HG03108 (cell line): ENCODE measurements around the gene TEX19.

Source experiments
- ATAC-seq: cut with Tn5 transposase; IDR thresholded peaks from one replicate; pipeline ENCODE4 v1.9.1; 2021; ENCODE audit warnings: moderate library complexity; ENCODE audit not compliant: unreplicated experiment

TEX19 gene, protein sequence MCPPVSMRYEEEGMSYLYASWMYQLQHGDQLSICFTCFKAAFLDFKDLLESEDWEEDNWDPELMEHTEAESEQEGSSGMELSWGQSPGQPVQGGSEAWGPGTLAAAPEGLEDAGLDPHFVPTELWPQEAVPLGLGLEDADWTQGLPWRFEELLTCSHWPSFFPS

DNA sequence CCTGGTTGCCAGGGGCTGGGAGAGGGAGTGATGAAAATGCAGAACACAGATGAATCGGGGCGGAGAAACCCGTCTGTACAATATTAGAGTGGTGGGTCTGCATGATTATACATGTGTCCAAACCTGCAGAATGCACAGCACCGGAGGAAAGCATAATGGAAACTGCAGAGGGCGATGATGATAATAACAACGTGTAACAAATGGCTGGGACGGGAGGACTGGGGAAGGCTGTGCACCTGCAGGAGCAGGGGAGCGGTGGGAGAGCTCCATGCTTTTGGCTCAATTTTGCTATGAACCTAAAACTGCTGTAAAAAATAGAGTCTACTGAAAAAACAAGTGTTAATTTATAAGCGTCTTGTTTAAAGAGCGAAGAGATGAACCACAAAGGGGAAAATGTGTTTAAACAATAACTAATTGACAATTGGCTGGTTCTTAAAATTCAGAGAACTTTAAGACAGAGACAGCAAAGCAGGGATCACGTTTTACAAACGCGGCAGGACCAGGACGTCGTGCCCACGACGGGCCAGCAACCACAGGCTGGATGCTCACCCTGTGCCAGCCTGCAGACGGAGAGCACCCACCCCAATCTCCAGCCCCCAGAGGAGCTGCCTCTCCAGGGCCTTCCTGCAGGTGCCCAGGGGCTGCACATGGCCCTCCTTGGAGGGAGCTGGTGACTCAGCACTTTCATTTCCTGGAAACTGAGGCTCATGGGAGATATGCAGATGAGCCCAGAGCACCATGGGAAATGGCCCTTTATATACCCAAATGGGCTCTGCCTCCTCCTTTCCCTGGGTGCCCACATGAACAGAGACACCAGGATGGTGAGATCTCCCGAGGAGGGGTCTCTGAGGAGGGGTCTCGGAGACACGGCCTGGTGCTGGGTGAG, at the start of gene TEX19:
Gene TEX19 (plus strand): TSS at position 783 of the 886 bp plus-strand sequence. CDS start 2,904 bp downstream, outside the sequence.
- no peak for ATAC-seq

DNA sequence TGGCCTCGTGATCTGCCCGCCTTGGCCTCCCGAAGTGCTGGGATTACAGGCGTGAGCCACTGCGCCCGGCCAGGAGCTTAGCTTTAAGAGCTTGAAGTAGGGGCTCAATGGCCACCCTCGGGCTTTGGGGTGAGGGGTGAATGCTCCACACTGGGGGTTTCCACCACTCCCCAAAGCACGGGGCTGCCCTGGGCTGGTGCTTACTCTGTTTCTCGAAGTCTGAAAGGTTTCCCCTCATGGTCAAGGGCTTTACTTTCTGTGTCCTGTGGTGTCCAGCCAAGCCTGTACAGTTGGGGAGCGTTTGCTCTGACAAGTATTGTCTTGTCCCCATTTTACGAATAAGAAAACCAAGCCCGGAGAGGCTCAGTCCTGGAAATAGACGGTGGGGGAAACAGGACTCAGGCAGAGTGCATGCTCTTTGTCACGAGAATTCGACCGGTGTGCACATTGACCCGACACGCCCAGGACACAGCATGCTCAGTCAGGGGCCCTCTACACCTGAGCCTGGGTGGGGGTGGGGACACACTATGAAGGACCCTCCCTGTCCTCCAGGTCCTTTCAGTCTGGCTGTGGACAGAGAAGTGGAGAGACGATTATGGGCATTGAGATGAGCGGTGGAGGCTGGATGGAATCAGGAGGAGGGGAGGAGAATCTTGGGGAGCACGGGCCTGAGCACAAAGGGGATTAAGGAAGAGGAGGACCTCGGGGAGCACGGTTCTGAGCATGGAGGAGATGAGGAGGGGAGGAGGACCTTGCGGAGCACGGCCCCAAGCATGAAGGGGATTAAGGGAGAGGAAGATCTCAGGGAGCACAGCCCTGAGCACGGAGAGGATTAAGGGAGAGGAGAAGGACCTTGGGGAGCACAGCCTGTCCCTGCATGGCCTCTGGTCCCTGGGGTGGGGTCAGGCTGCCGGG, 49.1 kb upstream of the TEX19 start:
- ATAC-seq, result no peak

DNA sequence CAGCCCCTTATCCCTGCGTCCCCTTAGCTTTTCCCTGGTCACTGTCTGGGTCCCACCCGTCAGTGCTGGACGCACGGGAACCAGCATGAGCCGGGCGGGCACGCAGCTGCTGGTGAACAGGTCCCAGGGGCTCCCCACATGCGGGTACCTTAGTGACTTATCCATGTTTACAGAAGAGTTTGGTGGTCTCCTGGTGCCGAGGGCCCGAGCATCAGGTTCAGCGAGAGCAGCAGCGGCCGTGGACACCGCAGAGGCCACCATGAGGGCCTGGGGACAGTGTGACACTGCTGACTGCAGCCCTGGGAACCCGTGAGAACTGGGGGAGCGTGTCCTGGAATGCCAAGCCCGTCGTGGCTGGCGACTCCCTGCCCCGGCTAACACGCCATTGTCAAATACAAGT, 48.2 kb upstream of the TEX19 start:
- no peak for ATAC-seq

DNA sequence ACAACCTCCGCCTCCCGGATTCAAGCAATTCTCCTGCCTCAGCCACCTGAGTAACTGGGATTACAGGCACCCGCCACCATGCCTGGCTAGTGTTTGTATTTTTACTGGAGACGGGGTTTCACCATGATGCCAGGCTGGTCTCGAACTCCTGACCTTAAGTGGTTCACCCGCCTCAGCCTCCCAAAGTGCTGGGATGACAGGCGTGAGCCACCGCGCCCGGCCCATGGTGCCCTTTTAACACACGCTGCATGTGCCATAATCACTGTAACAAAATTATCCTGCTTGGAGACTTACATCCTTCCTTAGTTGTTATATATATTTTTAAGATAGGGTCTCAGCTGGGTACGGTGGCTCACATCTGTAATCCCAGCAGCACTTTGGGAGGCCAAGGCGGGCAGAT, 47.1 kb upstream of the TEX19 start:
- ATAC-seq, result no peak

DNA sequence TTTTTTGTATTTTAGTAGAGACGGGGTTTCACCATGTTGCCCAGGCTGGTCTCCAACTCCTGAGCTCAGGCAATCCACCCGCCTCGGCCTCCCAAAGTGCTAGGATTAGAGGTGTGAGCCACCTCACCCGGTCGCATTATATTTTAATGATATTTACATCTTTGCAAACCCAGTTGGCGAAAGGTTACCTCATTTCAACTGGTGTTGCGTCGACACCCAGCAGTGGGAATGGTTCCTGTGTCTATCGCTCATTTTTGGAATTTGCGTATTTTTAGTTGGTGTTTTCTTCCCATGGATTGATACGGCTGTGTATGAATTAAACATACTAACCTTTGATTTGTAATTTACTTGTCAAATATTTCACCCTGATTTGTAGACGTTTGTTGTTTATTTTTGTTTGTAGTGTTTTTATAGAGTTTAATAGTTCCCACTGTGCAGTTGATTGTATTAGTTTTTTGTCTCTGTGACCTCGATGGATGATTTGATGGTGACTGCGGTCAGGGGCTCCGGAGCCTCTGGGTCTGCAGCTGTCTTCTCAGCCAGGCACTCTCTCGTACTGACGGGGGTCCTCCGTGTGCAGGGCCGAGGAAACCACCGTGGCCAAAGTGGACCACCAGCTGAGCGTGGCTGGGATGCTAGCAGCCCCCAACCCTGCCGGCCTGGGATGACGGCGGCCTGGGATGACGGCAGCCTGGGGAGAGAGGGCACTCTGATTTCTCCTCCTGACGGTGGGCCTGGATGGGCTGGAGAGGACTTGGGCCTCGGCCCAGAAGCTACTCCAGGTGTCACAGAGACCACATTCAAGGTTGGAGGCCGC, 45.6 kb upstream of the TEX19 start:
- no peak for ATAC-seq

DNA sequence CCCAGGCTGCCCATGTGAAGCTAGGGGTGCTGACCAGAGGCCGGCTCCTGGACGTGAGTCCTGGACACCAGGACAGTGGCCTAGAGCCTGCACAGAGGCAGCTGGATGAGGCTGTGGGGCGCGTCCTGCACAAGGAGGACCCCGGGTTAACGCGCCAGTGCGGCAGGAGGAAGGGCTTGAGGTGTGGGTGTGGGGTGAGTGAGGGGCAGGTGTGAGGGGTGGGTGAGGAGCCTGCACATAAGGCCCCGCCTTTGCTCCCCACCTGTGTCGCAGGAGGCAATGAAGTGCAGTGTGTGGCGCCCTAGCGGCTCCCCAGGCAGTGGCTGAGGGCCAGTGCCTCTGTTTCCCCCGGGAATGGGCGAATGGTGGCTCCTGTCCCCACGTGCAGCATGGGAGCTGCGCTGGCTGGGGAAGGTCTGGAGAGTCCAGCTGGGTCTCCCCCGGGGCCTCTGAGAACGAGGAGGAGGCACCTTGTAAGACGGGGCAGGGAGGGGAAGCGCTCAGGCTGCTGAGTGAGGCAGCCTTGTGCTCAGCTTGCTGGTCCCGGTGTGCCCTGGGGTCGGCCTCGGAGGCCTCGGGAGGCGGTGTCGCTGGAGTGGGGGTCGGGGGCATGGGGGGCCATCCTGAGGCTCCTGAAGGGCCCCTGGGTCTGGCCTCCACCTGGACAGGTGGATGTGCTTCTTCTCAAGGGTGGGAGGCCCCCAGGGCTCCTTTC, 44.9 kb upstream of the TEX19 start:
- no peak for ATAC-seq

DNA sequence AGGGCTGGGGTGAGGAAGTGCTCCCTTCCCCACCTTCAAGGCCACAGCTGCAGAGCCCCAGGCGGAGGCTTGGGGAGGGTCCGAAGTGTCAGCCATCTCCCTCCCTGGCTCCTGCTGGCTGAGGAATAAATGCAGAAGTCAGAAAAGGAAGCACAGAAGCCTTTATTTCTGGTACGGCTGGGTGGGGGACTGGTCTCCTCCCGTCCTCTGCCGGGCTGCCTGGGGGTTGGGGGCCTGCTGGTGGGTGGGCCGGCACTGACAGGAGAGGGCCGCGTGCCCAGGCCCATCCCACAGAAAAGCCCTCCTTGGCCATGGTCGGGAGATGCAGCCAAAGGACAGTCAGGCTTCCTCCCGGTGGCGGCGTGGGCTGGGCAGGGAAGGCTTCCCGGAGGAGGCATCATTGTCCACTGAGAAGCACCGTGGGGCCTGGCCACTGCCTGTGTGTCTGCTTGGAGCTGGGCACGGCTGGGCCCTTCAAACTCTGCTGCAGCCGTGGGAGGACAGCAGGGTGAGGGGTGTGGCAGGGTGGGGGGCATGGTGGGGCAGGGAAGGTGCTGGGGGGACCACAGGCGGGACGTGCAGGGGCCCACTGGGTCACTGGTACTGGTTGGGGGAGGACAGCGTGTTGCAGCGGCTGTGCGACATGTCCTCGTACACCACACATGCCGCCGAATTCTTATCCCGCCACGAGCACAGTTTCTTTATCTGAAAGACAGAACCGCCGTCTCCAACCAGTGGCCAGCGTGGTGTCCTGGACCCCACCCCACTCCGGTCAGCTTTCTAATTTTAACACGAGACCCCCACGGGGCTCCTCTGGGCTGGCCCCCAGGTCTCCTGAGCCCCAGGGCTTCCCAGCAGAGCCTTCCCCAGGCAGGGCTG, 44.1 kb upstream of the TEX19 start:
- no peak for ATAC-seq

DNA sequence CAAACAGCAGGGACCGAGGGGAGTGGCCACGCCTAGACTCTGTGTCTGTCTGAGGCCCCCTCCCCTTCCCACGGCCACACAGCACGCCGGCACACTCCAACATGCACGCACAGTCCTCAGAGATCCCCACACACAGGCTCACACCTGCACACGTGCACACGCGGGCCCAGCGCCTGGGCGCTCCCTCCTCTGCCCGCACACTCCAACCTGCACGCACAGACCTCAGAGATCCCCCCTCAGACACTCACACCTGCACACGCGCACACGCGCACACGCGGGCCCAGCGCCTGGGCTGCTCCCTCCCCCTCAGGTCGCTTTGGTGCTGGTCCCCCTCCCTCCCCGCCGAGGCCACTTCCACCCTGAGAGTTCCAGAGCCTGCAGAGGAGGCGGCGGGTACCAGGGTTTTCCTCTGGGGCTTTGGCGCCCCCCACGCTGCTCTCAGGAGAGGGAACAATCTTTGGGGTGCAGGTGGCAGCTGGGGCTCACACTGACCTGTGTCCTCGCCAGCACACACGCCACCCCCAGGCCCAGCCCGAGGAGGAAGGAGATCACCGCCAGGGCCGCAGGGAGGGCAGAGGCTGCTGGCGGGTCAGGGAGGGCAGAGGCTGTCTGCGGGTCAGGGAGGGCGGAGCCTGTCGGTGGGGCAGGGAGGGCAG, 43.2 kb upstream of the TEX19 start:
- ATAC-seq, result no peak

DNA sequence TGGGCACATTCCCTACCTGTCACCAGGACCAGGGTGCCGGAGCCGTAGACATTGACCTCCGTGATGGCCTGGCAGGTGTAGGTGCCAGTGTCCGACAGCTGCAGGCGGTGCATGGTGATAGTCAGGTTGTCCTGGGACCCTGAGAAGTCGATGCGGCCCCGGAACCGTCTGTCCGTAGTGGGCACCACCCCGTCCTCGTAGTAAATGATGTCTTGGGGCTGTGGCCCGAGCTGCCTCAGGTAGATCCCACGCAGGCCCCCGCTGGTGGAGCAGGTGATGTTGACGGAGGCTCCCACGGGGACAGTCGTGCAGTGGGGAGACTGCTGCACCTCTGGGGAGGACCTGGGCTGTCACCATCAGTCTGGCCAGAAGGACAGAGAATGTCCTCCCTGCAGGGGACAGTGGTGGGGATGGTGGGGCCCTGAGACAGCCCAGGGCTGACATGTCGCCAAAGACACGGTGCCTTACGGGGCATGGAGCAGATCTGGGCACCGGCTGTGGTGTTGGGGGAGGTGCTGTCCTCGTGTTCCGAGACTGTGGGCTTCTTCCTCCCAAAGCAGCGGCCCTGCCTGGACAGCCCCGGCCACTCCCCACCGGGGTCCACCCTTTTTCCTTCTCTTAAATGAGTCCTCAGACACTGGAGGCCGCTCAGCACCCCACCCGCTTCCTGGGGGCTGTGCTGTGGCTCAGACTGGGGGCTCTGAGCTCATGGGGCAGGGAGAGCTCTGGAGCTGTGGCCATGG, 42.2 kb upstream of the TEX19 start:
- no peak for ATAC-seq

DNA sequence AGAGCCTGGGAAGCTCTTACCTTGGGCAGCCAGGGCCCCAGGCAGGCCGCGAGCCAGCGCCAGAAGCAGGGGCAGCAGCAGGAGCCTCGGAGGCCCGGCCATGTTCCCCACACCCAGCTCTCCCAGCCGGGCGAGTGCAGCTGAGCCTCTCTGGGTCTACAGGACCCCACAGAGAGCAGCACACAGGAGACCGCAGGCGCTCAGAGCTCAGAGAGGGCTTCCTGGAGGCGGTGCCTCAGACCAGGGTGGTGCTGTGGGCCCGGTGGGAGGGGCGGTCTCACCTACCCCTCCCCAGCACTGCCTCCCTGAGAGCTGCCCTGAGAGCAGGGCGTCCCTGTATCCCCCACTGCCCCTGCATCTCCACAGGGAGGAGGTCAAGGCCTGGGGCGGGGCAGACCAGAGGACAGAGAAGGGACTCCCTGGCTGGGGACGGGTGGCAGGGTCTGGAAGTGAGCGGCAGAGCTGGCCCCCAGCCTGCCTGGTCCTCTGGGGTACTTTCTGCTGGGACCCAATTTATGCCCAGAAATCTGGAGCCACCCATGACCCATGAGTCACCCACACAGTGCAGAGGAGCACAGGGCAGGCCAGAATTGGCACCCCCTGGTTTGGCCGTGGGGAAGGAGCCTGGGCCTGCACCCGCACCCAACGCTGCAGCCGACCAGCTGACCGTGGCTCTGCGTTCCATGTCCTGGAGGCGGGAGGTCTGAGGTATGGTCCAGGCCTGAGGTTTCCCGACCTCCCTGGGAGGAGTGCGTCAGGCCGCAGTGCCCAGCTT, 41.5 kb upstream of the TEX19 start, which contains the start of gene CD7:
Gene CD7 (minus strand): TSS at position 215 of the 775 bp plus-strand sequence. CDS start 113 bp downstream, at position 102.
- ATAC-seq, result no peak

DNA sequence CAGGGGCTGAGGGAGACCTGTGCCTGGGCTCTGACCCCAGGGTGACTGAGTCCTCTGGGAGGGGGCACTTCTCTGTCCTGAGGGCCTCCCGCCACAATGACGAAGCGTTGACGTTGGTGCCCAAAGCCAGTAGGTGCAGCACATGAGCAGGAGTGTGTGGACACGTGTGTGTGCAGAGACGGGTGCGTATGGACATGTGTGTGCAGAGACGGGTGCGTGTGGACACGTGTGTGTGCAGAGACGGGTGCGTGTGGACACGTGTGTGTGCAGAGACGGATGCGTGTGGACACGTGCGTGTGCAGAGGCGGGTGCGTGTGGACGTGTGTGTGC, 40.9 kb upstream of the TEX19 start:
- no peak for ATAC-seq

DNA sequence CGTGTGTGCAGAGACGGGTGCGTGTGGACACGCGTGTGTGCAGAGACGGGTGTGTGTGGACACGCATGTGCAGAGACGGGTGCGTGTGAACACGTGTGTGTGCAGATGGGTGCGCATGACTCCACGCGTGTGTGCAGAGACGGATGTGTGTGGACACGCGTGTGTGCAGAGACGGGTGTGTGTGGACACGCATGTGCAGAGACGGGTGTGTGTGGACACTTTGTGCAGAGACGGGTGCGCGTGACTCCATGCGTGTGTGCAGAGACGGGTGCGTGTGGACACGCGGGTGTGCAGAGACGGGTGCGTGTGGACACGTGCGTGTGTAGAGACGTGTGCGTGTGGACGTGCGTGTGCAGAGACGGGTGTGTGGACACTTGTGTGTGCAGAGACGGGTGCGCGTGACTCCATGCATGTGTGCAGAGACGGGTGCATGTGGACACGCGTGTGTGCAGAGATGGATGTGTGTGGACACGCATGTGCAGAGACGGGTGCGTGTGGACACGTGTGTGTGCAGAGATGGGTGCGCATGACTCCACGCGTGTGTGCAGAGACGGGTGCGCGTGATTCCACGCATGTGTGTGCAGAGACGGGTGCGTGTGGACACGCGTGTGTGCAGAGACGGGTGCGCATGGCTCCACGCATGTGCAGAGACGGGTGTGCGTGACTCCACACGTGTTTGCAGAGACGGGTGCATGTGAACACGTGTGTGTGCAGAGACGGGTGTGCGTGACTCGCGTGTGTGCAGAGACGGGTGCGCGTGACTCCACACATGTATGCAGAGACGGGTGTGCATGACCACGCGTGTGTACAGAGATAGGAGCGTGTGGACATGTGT, 40.1 kb upstream of the TEX19 start:
- ATAC-seq, result no peak

DNA sequence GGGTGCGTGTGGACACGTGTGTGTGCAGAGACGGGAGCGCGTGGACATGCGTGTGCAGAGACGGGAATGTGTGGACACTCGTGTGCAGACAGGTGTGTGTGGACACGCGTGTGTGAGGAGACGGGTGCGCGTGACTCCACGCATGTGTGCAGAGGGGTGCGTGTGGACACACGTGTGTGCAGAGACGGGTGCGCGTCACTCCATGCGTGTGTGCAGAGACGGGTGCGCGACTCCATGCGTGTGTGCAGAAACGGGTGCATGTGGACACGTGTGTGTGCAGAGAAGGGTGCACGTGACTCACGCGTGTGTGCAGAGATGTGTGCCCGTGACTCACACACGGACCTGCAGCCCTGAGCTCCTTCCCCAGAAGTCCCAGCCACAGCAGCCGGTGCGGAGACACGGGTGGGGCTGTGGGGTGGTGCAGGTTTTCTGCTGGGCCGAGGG, 39.4 kb upstream of the TEX19 start:
- no peak for ATAC-seq

DNA sequence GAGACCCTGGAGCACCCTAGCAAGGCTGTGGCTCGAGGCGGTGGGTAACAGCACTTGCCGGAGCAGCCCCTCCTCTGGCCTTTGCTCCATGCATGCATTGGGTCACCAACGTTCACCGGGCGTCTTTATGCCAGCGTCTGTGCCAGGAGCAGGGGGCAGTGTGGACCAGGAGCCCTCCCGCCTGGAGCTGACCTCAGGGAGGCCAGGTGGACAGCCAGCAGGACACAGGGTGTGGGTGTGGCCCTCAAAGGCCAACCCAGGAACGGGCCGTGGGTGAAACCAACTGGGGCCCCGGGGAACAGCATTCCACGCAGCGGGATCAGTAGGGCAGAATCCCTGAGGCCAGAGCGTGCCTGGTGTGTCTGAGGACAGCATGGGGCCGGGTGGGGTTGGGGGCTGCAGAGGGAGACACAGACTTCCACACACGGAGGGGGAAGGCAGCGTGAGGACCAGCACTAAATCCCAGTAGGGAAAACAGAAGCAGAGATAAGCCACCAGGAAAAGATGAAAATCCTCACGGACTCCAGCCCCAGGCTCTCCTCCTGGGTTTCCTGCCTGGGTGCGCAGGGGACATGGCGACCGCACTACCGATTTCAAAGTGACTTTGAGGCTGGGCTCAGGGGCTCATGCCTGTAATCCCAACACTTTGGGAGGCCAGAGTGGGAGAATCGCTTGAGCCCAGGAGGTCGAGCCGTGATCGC, 38.8 kb upstream of the TEX19 start:
- ATAC-seq, result no peak
